Nephron (organoid): ENCODE measurements around the gene RIN1.

Experiments
- H3K27ac Mint-ChIP-seq, 3 experiments: 2 replicates each; pipeline ENCODE4 v1.8.0; 2020; ENCODE audit warnings: mixed read lengths in 3 of 3, mild to moderate bottlenecking in 2 of 3, moderate library complexity in 1 of 3
- H3K27me3 Mint-ChIP-seq: 2 replicates; pipeline ENCODE4 v1.8.0; 2021; ENCODE audit warnings: low read depth, mild to moderate bottlenecking, moderate library complexity, mixed read lengths
- H3K36me3 Mint-ChIP-seq: 2 replicates; pipeline ENCODE4 v1.8.0; 2020; ENCODE audit warnings: low read depth, mixed read lengths
- H3K4me1 Mint-ChIP-seq: 2 replicates; pipeline ENCODE4 v1.8.0; 2020; ENCODE audit warnings: mixed read lengths
- H3K4me3 Mint-ChIP-seq, 3 experiments: 2 replicates each; pipeline ENCODE4 v1.8.0; 2020; ENCODE audit warnings: mild to moderate bottlenecking in 3 of 3, mixed read lengths in 3 of 3, moderate library complexity in 2 of 3
- H3K9me3 Mint-ChIP-seq: 2 replicates; pipeline ENCODE4 v1.8.0; 2020; ENCODE audit warnings: mixed read lengths
- CTCF ChIP-seq, 3 experiments: fragments of 200-600 bp; sonication (generic); IDR thresholded peaks; one replicate each; pipeline ENCODE4 v1.5.0; 2021; ENCODE audit warnings: antibody characterized with exemption in 3 of 3; ENCODE audit not compliant: unreplicated experiment in 3 of 3

Gene RIN1

GRCh38 chr11:66340596-66341501, 4.6 kb upstream of the RIN1 start:
- Mint-ChIP-seq H3K36me3 (peaks cover 19% of the 10 kb centered on the region), H3K27me3 (peaks cover 9% of the 10 kb centered on the region), H3K9me3 (no peaks in the 10 kb centered on the region), H3K4me3 (peak overlapping the region in 1 of 3 experiments; percentile 24), H3K27ac (no peak overlapping the region), H3K4me1 (peaks cover 43% of the 10 kb centered on the region)
- no peak for TF ChIP-seq CTCF (IDR thresholded peaks at IDR 0.05; ENCODE audit: unreplicated experiment in 3 of 3)

- Mint-ChIP-seq H3K36me3 (peaks cover 19% of the 10 kb centered on the region), H3K4me3 (no peak overlapping the region), H3K9me3 (no peaks in the 10 kb centered on the region), H3K27ac (no peak overlapping the region), H3K27me3 (peaks cover 9% of the 10 kb centered on the region), H3K4me1 (peaks cover 33% of the 10 kb centered on the region)
- no peak for TF ChIP-seq CTCF (IDR thresholded peaks at IDR 0.05; ENCODE audit: unreplicated experiment in 3 of 3)
Observed at GRCh38 chr11:66339686-66340483, 3.7 kb upstream of the RIN1 start.

- Mint-ChIP-seq H3K4me1 (peaks cover 26% of the 10 kb centered on the region), H3K4me3 (no peak overlapping the region), H3K27me3 (peaks cover 9% of the 10 kb centered on the region), H3K9me3 (no peaks in the 10 kb centered on the region), H3K36me3 (peaks cover 19% of the 10 kb centered on the region), H3K27ac (no peak overlapping the region)
- no peak for TF ChIP-seq CTCF (IDR thresholded peaks at IDR 0.05; ENCODE audit: unreplicated experiment in 3 of 3)
Observed at GRCh38 chr11:66339162-66339675, 3.0 kb upstream of the RIN1 start.

- Mint-ChIP-seq H3K27ac (no peak overlapping the region), H3K4me1 (peaks cover 21% of the 10 kb centered on the region)
- TF ChIP-seq CTCF (IDR thresholded peaks at IDR 0.05; ENCODE audit: unreplicated experiment in 3 of 3), result no peak
Observed at GRCh38 chr11:66338276-66339161, 2.3 kb upstream of the RIN1 start.

GRCh38 chr11:66337103-66337899, 1.1 kb upstream of the RIN1 start:
- peaks cover 15% of the 10 kb centered on the region for H3K4me1 Mint-ChIP-seq
- peak overlapping the region in 1 of 3 experiments; percentile 38 for H3K27ac Mint-ChIP-seq
- peaks cover 9% of the 10 kb centered on the region for H3K27me3 Mint-ChIP-seq
- no peaks in the 10 kb centered on the region for H3K9me3 Mint-ChIP-seq
- H3K4me3 Mint-ChIP-seq, result peak overlapping the region; percentile 56 to 95 (median 62)
- no peak for TF ChIP-seq CTCF (IDR thresholded peaks at IDR 0.05; ENCODE audit: unreplicated experiment in 3 of 3)
- peaks cover 19% of the 10 kb centered on the region for H3K36me3 Mint-ChIP-seq

More at GRCh38 chr11:66338276-66339161, 2.3 kb upstream of the RIN1 start:
- Mint-ChIP-seq H3K9me3 (no peaks in the 10 kb centered on the region), H3K27me3 (peaks cover 9% of the 10 kb centered on the region), H3K36me3 (peaks cover 19% of the 10 kb centered on the region), H3K4me3 (no peak overlapping the region)
